ENCODE measurements around the gene CTDP1. TPM values are rescaled to one million over a fixed set of nuclear protein-coding genes. Genes with fewer than 3 reads are reported as not detected.
"Not testable (repeated sequence)": the region's sequence is repeated elsewhere in the genome, so short reads cannot be mapped to it uniquely, and the experiment has no call there.

CTDP1 gene
- total RNA-seq, 1 donor from 2014 or later, result 43.3 TPM

DNA sequence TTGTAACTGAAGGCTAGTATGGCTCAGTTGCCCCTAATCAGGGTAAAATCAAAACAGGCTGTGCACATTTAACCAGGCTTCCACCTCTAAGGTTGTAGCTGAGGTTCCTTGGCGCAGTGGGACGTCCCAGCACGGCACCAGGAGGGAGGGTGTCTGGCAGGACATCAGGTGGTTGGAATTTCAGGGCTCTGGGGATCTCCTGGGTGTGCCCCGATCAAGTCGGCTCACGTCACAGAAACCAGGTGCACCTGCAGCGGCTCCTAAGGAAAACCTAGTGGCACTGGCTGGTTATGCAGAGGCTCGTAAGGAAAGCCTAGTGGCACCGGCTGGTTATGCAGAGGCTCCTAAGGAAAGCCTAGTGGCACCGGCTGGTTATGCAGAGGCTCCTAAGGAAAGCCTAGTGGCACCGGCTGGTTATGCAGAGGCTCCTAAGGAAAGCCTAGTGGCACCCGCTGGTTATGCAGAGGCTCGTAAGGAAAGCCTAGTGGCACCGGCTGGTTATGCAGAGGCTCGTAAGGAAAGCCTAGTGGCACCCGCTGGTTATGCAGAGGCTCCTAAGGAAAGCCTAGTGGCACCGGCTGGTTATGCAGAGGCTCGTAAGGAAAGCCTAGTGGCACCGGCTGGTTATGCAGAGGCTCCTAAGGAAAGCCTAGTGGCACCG is 72.4 kb downstream of the CTDP1 start:
- H3K9me3 Mint-ChIP-seq; H3K4me3 Mint-ChIP-seq (ENCODE audit: low read depth); DNase-seq (ENCODE audit: low spot score); intact Hi-C loops (cut with micrococcal nuclease); H3K27ac Mint-ChIP-seq; H3K4me1 Mint-ChIP-seq (ENCODE audit: low read depth); H3K27me3 Mint-ChIP-seq (ENCODE audit: low read depth): not testable (repeated sequence)
- H3K36me3 Mint-ChIP-seq (ENCODE audit: low read depth), result peaks cover 32% of the 10 kb centered on the region

DNA sequence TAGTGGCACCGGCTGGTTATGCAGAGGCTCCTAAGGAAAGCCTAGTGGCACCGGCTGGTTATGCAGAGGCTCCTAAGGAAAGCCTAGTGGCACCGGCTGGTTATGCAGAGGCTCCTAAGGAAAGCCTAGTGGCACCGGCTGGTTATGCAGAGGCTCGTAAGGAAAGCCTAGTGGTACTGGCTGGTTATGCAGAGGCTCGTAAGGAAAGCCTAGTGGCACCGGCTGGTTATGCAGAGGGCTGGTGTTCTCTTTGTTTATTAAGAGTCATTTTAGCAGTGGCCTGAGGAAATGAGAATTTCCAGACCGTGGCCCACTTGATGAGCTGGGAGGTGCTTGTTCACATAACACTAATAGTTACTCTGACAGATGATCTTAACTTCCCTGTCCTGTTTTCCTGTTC is 73.3 kb downstream of the CTDP1 start:
- H3K4me1 Mint-ChIP-seq (ENCODE audit: low read depth); H3K4me3 Mint-ChIP-seq (ENCODE audit: low read depth); DNase-seq (ENCODE audit: low spot score); intact Hi-C loops (cut with micrococcal nuclease); H3K27me3 Mint-ChIP-seq (ENCODE audit: low read depth); H3K27ac Mint-ChIP-seq; H3K9me3 Mint-ChIP-seq: not testable (repeated sequence)
- H3K36me3 Mint-ChIP-seq (ENCODE audit: low read depth), result peaks cover 33% of the 10 kb centered on the region

- intact Hi-C loops (cut with micrococcal nuclease), result no loop called here
- no peak overlapping the region for H3K4me3 Mint-ChIP-seq (ENCODE audit: low read depth)
- H3K27ac Mint-ChIP-seq, result no peak overlapping the region
- no peaks in the 10 kb centered on the region for H3K9me3 Mint-ChIP-seq
- peaks cover 36% of the 10 kb centered on the region for H3K36me3 Mint-ChIP-seq (ENCODE audit: low read depth)
- no peak for DNase-seq (ENCODE audit: low spot score)
- H3K27me3 Mint-ChIP-seq (ENCODE audit: low read depth), result no peaks in the 10 kb centered on the region
- no peaks in the 10 kb centered on the region for H3K4me1 Mint-ChIP-seq (ENCODE audit: low read depth)
Measured at GRCh38 chr18:79753391-79753851, 73.8 kb downstream of the CTDP1 start.

DNA sequence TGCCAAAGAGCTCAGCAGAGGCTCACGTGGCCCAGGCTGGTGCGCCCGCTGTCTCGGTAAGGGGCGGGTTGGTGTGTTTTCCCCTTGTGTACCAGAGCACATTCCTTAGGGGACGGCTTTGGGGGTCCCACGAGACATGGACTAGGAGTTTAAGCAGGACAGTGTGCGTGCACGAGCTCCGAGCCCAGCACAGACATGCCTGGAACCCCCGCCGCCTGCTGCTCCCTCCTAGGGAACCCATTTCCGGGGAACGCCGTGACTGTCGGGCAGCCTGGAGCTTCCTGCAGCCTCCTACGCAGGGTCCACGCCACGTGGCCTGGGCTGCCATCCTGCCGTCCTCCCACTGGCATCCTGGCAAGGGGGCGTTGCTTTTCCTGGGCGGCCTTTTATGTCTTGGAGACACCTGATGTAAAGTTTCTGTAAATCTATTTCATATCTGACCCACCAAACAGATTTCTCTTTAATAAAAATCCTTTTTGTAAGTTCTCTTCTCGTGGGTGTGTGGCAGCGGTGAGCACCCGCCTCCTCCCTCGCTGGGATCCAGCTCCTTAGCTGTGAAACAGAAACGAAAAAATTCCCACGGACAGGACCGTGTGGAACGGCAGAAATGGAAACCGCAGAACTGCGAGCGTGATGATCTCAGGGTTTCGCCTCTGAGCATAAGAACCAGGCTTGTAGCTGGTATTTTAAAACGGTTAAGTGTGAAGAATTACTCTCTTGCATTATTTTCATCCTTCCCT is 74.6 kb downstream of the CTDP1 start:
- H3K36me3 Mint-ChIP-seq (ENCODE audit: low read depth), result peaks cover 36% of the 10 kb centered on the region
- no peak for DNase-seq (ENCODE audit: low spot score)
- H3K27me3 Mint-ChIP-seq (ENCODE audit: low read depth), result no peaks in the 10 kb centered on the region
- intact Hi-C loops (cut with micrococcal nuclease), result no loop called here
- H3K9me3 Mint-ChIP-seq, result no peaks in the 10 kb centered on the region
- H3K4me3 Mint-ChIP-seq (ENCODE audit: low read depth), result no peak overlapping the region
- H3K4me1 Mint-ChIP-seq (ENCODE audit: low read depth), result no peaks in the 10 kb centered on the region
- no peak overlapping the region for H3K27ac Mint-ChIP-seq

- H3K36me3 Mint-ChIP-seq (ENCODE audit: low read depth), result peaks cover 36% of the 10 kb centered on the region
- no peak for DNase-seq (ENCODE audit: low spot score)
- H3K27me3 Mint-ChIP-seq (ENCODE audit: low read depth), result no peaks in the 10 kb centered on the region
- intact Hi-C loops (cut with micrococcal nuclease), result no loop called here
- H3K4me3 Mint-ChIP-seq (ENCODE audit: low read depth), result no peak overlapping the region
- no peak overlapping the region for H3K27ac Mint-ChIP-seq
- H3K4me1 Mint-ChIP-seq (ENCODE audit: low read depth), result no peaks in the 10 kb centered on the region
- peaks cover 4% of the 10 kb centered on the region for H3K9me3 Mint-ChIP-seq
Measured at GRCh38 chr18:79754831-79755351, 75.3 kb downstream of the CTDP1 start.

DNA sequence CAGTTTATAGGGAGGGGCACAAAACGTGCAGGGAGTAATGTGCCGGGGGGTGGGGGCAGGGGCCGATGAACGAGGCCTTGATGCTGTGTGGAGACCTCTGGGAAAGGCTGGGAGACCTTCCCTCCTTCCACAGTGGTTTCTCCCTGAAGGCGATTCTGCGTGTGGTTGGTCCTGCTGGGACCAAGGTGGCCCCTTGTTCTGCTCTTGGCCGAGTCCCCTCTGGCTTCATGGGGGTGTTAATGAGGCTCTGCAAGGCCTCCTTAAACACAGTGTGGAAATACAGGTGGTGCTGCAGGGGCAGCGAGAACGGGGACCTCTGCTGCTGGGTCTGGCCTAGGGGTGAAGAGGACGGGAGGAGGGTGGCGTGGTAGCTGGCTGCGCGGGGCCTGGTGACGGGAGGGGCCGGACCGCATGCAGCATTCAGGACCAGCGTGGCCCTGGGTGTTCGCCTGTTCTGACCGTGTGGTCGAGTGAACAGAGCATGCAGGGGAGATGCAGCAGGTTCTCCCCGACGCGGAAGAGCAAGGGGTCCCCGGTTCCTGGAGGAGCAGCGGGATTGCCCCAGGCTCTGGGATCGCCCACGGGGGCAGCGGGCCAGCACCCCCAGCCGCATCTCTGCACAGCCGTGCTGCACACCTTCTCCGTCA is 76.0 kb downstream of the CTDP1 start:
- no peak for DNase-seq (ENCODE audit: low spot score)
- intact Hi-C loops (cut with micrococcal nuclease), result no loop called here
- Mint-ChIP-seq H3K27me3 (ENCODE audit: low read depth) (no peaks in the 10 kb centered on the region), H3K36me3 (ENCODE audit: low read depth) (peaks cover 36% of the 10 kb centered on the region), H3K9me3 (peaks cover 4% of the 10 kb centered on the region), H3K4me1 (ENCODE audit: low read depth) (no peaks in the 10 kb centered on the region), H3K4me3 (ENCODE audit: low read depth) (no peak overlapping the region), H3K27ac (no peak overlapping the region)

DNA sequence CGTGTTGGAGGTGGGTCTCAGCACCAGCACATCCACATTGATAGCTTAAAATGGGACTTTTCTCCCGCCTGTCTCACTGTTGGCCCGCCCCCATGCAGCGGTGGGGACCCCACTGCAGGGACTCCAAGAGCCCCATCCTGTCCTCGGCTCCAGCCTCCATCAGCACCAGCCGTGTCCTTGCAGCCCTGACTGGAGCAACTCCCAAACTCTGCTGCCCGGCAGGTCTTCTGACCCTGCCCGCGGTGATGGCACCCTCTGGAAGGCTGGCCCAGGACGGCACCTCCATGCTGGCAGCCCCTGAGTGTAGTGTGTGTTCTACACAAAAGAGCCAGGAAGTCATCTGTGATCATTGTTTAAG is 76.5 kb downstream of the CTDP1 start:
- Mint-ChIP-seq H3K36me3 (ENCODE audit: low read depth) (peaks cover 36% of the 10 kb centered on the region), H3K4me3 (ENCODE audit: low read depth) (no peak overlapping the region), H3K4me1 (ENCODE audit: low read depth) (no peaks in the 10 kb centered on the region), H3K27me3 (ENCODE audit: low read depth) (no peaks in the 10 kb centered on the region), H3K27ac (no peak overlapping the region), H3K9me3 (peaks cover 4% of the 10 kb centered on the region)
- DNase-seq (ENCODE audit: low spot score), result no peak
- intact Hi-C loops (cut with micrococcal nuclease), result no loop called here

- H3K27me3 Mint-ChIP-seq (ENCODE audit: low read depth), result no peaks in the 10 kb centered on the region
- H3K4me1 Mint-ChIP-seq (ENCODE audit: low read depth), result no peaks in the 10 kb centered on the region
- H3K36me3 Mint-ChIP-seq (ENCODE audit: low read depth), result peaks cover 36% of the 10 kb centered on the region
- intact Hi-C loops (cut with micrococcal nuclease), result no loop called here
- DNase-seq (ENCODE audit: low spot score), result no peak
- peaks cover 4% of the 10 kb centered on the region for H3K9me3 Mint-ChIP-seq
- H3K27ac Mint-ChIP-seq, result no peak overlapping the region
- H3K4me3 Mint-ChIP-seq (ENCODE audit: low read depth), result no peak overlapping the region
Measured at GRCh38 chr18:79756826-79757225, 77.2 kb downstream of the CTDP1 start.

DNA sequence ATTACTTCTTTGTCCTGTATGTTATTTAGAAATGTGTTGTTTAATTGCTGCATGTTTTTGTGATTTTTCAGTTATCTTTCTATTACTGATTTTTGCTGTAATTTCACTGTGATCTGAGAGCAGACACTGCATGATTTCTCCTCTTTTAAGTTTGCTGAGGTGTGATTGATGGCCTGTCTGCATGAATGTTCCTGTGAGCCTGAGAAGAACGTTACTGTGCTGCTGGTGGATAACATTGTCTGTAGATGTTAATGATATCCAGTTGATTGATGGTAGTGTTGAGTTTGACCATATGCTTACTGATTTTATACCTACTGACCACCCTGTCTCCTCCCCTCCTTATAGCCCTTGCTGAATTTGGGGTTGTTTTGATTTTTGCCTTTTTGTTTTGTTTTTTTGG is 80.7 kb downstream of the CTDP1 start:
- no peak for DNase-seq (ENCODE audit: low spot score)
- peaks cover 1% of the 10 kb centered on the region for H3K27me3 Mint-ChIP-seq (ENCODE audit: low read depth)
- no peaks in the 10 kb centered on the region for H3K4me1 Mint-ChIP-seq (ENCODE audit: low read depth)
- peaks cover 4% of the 10 kb centered on the region for H3K9me3 Mint-ChIP-seq
- no peak overlapping the region for H3K4me3 Mint-ChIP-seq (ENCODE audit: low read depth)
- intact Hi-C loops (cut with micrococcal nuclease), result no loop called here
- H3K27ac Mint-ChIP-seq, result no peak overlapping the region
- H3K36me3 Mint-ChIP-seq (ENCODE audit: low read depth), result peaks cover 18% of the 10 kb centered on the region

GRCh38 chr18:79760881-79761280 is 81.3 kb downstream of the CTDP1 start:
- H3K27ac Mint-ChIP-seq, result no peak overlapping the region
- H3K4me3 Mint-ChIP-seq (ENCODE audit: low read depth), result no peak overlapping the region
- peaks cover 1% of the 10 kb centered on the region for H3K27me3 Mint-ChIP-seq (ENCODE audit: low read depth)
- H3K4me1 Mint-ChIP-seq (ENCODE audit: low read depth), result no peaks in the 10 kb centered on the region
- H3K9me3 Mint-ChIP-seq, result peaks cover 8% of the 10 kb centered on the region
- H3K36me3 Mint-ChIP-seq (ENCODE audit: low read depth), result peaks cover 14% of the 10 kb centered on the region
- intact Hi-C loops (cut with micrococcal nuclease), result no loop called here
- no peak for DNase-seq (ENCODE audit: low spot score)

- H3K9me3 Mint-ChIP-seq, result peaks cover 18% of the 10 kb centered on the region
- no peaks in the 10 kb centered on the region for H3K4me1 Mint-ChIP-seq (ENCODE audit: low read depth)
- no peak overlapping the region for H3K4me3 Mint-ChIP-seq (ENCODE audit: low read depth)
- H3K27ac Mint-ChIP-seq, result no peak overlapping the region
- no peak for DNase-seq (ENCODE audit: low spot score)
- intact Hi-C loops (cut with micrococcal nuclease), result no loop called here
- peaks cover 3% of the 10 kb centered on the region for H3K27me3 Mint-ChIP-seq (ENCODE audit: low read depth)
- H3K36me3 Mint-ChIP-seq (ENCODE audit: low read depth), result no peaks in the 10 kb centered on the region
Measured at GRCh38 chr18:79763407-79763806, 83.8 kb downstream of the CTDP1 start.

- no peaks in the 10 kb centered on the region for H3K4me1 Mint-ChIP-seq (ENCODE audit: low read depth)
- H3K36me3 Mint-ChIP-seq (ENCODE audit: low read depth), result no peaks in the 10 kb centered on the region
- no peak overlapping the region for H3K27ac Mint-ChIP-seq
- peaks cover 5% of the 10 kb centered on the region for H3K27me3 Mint-ChIP-seq (ENCODE audit: low read depth)
- H3K9me3 Mint-ChIP-seq, result peaks cover 20% of the 10 kb centered on the region
- intact Hi-C loops (cut with micrococcal nuclease), result no loop called here
- H3K4me3 Mint-ChIP-seq (ENCODE audit: low read depth), result no peak overlapping the region
- DNase-seq (ENCODE audit: low spot score), result no peak
Measured at GRCh38 chr18:79764131-79764530, 84.5 kb downstream of the CTDP1 start.
